K562 (cell line): ENCODE results near the gene FAM124B. TPM values are rescaled to one million over a fixed set of nuclear protein-coding genes. Genes with fewer than 3 reads are reported as not detected.

Experiments used
- ATAC-seq: fragments of 200-7000 bp; cut with Tn5 transposase; 3 replicates; pipeline ENCODE4 v1.9.1; 2020; ENCODE audit warnings: moderate library complexity
- BruUV-seq: library from RNA; stranded (reverse); fragments of 400-500 nt; replicated peaks from 2 replicates; lab custom pipeline; 2021; lab: Mats Ljungman, UMichigan
- CTCF ChIA-PET: fragments of 300-600 bp; formaldehyde crosslinking; extraction: SDS; loops from one replicate; lab custom pipeline; 2021; ENCODE audit warnings: low intra/inter-chr PET ratio; lab: Yijun Ruan, JAX
- POLR2A ChIA-PET: fragments of 300-600, 350-650 bp; sonication (Branson Sonifier 250); formaldehyde crosslinking; extraction: SDS; loops from one replicate; lab custom pipeline; 2021; ENCODE audit warnings: antibody characterized with exemption, inconsistent platforms; lab: Yijun Ruan, JAX
- DNase-seq, 4 experiments: peaks; one replicate each; pipeline versions ENCODE4 v3.0.0 to v3.0.0-alpha.2; 2011 to 2018; ENCODE audit warnings: low spot score in 3 of 4, mixed read lengths in 3 of 4; ENCODE audit errors: extremely low read depth in 1 of 4
- FAIRE-seq: peaks from 2 replicates; lab custom pipeline; 2011; peaks lifted over from hg19 to GRCh38; lab: Jason Lieb, UNC
- H2AFZ ChIP-seq: 2 replicates; pipeline ENCODE4 v1.6.0; 2011; ENCODE audit warnings: low read depth, low read length, control low read depth, inconsistent platforms
- H3K27ac ChIP-seq: fragments of 200-600 bp; 3 replicates; pipeline ENCODE4 v1.8.0; 2011; ENCODE audit warnings: low read depth, mild to moderate bottlenecking, control low read depth, inconsistent platforms, low read length, moderate library complexity, mixed read lengths; ENCODE audit errors: extremely low read depth
- H3K27me3 ChIP-seq, 2 experiments: fragments of 300-600 bp in 1 of 2; 2 replicates in 1 of 2; 3 replicates in 1 of 2; pipeline versions ENCODE4 v1.6.0 to v1.8.0; 2011; ENCODE audit warnings: inconsistent platforms in 2 of 2, low read length in 2 of 2, mild to moderate bottlenecking in 1 of 2, mixed read lengths in 1 of 2, moderate library complexity in 1 of 2; ENCODE audit not compliant: control insufficient read depth in 2 of 2, insufficient read depth in 2 of 2
- H3K36me3 ChIP-seq: fragments of 300-600 bp; 3 replicates; pipeline ENCODE4 v1.8.0; 2011; ENCODE audit warnings: mild to moderate bottlenecking, low read length, inconsistent platforms; ENCODE audit not compliant: control insufficient read depth, insufficient read depth
- H3K4me1 ChIP-seq, 2 experiments: fragments of 200-600 bp in 1 of 2; replicated peaks in 1 of 2; 2 replicates in 1 of 2; 3 replicates in 1 of 2; pipeline versions ENCODE4 v1.5.1 to v1.8.0; 2011; ENCODE audit warnings: inconsistent platforms in 2 of 2, low read length in 2 of 2, mild to moderate bottlenecking in 1 of 2, mixed read lengths in 1 of 2, moderate library complexity in 1 of 2; ENCODE audit not compliant: control insufficient read depth in 2 of 2, insufficient read depth in 2 of 2
- H3K4me2 ChIP-seq: 2 replicates; pipeline ENCODE4 v1.6.1; 2011; ENCODE audit warnings: low read length, control low read depth, inconsistent platforms, mixed read lengths; ENCODE audit not compliant: insufficient read depth
- H3K4me3 ChIP-seq: fragments of 200-600 bp; sonication (generic), shearing (Covaris generic); 2 replicates; pipeline ENCODE4 v1.5.1; 2016; ENCODE audit warnings: control low read depth, inconsistent platforms
- H3K79me2 ChIP-seq: fragments of 200-600 bp; 3 replicates; pipeline ENCODE4 v1.8.0; 2011; ENCODE audit warnings: low read length, inconsistent platforms; ENCODE audit not compliant: control insufficient read depth, insufficient read depth
- H3K9ac ChIP-seq, 2 experiments: 2 replicates each; pipeline versions ENCODE4 v1.6.0 to v1.6.1; 2011; ENCODE audit warnings: low read depth in 2 of 2, low read length in 2 of 2, control low read depth in 1 of 2, inconsistent platforms in 1 of 2, mild to moderate bottlenecking in 1 of 2, mixed read lengths in 1 of 2; ENCODE audit not compliant: insufficient read depth in 1 of 2
- H3K9me1 ChIP-seq: one replicate; pipeline ENCODE4 v1.6.0; 2011; ENCODE audit warnings: inconsistent platforms, mild to moderate bottlenecking, low read length, moderate library complexity; ENCODE audit not compliant: control insufficient read depth, insufficient read depth
- H3K9me3 ChIP-seq: replicated peaks from 2 replicates; pipeline ENCODE4 v1.5.1; 2011; ENCODE audit warnings: low read depth, low read length, inconsistent platforms; ENCODE audit not compliant: control insufficient read depth, insufficient read depth
- H4K20me1 ChIP-seq: replicated peaks from 2 replicates; pipeline ENCODE4 v1.6.1; 2011; ENCODE audit warnings: low read length, inconsistent platforms, mixed read lengths; ENCODE audit not compliant: control insufficient read depth, insufficient read depth
- ARID4B ChIP-seq: sonication (generic); formaldehyde crosslinking; IDR thresholded peaks from 2 replicates; pipeline ENCODE4 v1.8.0; 2022; ENCODE audit warnings: mild to moderate bottlenecking, missing genetic modification reagents
- BCL6 ChIP-seq: fragments of 250-450 bp; sonication (Bioruptor Pico); IDR thresholded peaks from 2 replicates; pipeline ENCODE4 v1.4.0; 2020
- MTA1 ChIP-seq: fragments of 450-650 bp; IDR thresholded peaks from 2 replicates; pipeline ENCODE4 v1.6.1; 2017; ENCODE audit warnings: borderline replicate concordance
- XRCC3 ChIP-seq: fragments of 450-650 bp; IDR thresholded peaks from 2 replicates; pipeline ENCODE4 v1.6.1; 2017; ENCODE audit warnings: mild to moderate bottlenecking, moderate library complexity
- ZBTB40 ChIP-seq, 2 experiments: fragments of 450-650 bp in 1 of 2; sonication (generic) in 1 of 2; formaldehyde crosslinking in 1 of 2; IDR thresholded peaks; 2 replicates each; pipeline versions ENCODE4 v1.7.1 to v1.9.0; 2016 to 2022; ENCODE audit warnings: inconsistent platforms in 1 of 2, mild to moderate bottlenecking in 1 of 2, missing genetic modification reagents in 1 of 2
- ZNF23 ChIP-seq: fragments of 250-450 bp; sonication (Bioruptor Pico); IDR thresholded peaks from 2 replicates; pipeline ENCODE4 v1.4.0; 2020; ENCODE audit warnings: mild to moderate bottlenecking
- ZNF395 ChIP-seq: fragments of 200-800 bp; sonication (Bioruptor generic); IDR thresholded peaks from 2 replicates; pipeline ENCODE4 v1.6.1; 2017; ENCODE audit warnings: missing genetic modification characterization, missing compliant biosample characterization
- ZNF644 ChIP-seq: fragments of 200-800 bp; sonication (Bioruptor generic); IDR thresholded peaks from 2 replicates; pipeline ENCODE4 v1.6.1; 2016; ENCODE audit warnings: low read depth, missing genetic modification characterization, missing compliant biosample characterization
- in situ Hi-C: fragments of 300-500 bp; cut with MboI; formaldehyde crosslinking; loops from 4 replicates; pipeline ENCODE4 v1.15.0; 2018; ENCODE audit warnings: inconsistent platforms, mixed read lengths
- intact Hi-C: fragments of 100-400 bp; cut with micrococcal nuclease; formaldehyde crosslinking; loops from 2 replicates; pipeline ENCODE4 v1.14.2; 2022
- polyA plus RNA-seq, 8 experiments: library from polyadenylated mRNA; depleted of rRNA in 4 of 8; stranded (reverse) in 5 of 8; unstranded in 3 of 8; fragments of >200 nt; fragmentation: Nextera tagmentation in 2 of 8; fragmentation: Illumina TruSeq in 1 of 8; extraction: Ambion mirVana in 2 of 8; extraction: Trizol in 1 of 8; gene quantifications; 2 replicates each; pipeline versions ENCODE4 v1.2.1 to v1.2.3, GENCODE V29; 2011 to 2014; ENCODE audit warnings: inconsistent platforms in 1 of 8, missing spikeins in 1 of 8
- total RNA-seq, 7 experiments: library from RNA; depleted of rRNA in 6 of 7; stranded (reverse); fragments of >200 nt in 6 of 7; fragmentation: Illumina TruSeq in 2 of 7; extraction: Trizol in 2 of 7; gene quantifications; 2 replicates each; pipeline versions ENCODE4 v1.2.1 to v1.2.3, GENCODE V29; 2011 to 2021; ENCODE audit warnings: low replicate concordance in 1 of 7

The FAM124B gene
- total and polyA plus RNA-seq, 9 of the 15 experiments (the other 6 are each of a cell fraction or from before 2014, with no cell fraction given), result 6.2 to 21.4 (median 9.3) TPM

- no peak overlapping the region for H3K27ac ChIP-seq
- no peaks in the 10 kb centered on the region for H3K4me1 ChIP-seq
- H3K9ac ChIP-seq, result no peak overlapping the region
- ChIA-PET CTCF (no interaction called here), POLR2A (no interaction called here)
- no peak overlapping the region for H2AFZ ChIP-seq
- H3K4me3 ChIP-seq, result no peak overlapping the region
- H3K9me1 ChIP-seq, result no peaks in the 10 kb centered on the region
- in situ Hi-C loops (no loop called here), intact Hi-C loops (no loop called here)
- peaks cover 0 to 10% of the 10 kb centered on the region in 2 experiments; a peak in 2 of 5 replicates for H3K27me3 ChIP-seq
- no peak for ATAC-seq
- H3K4me2 ChIP-seq, result no peak overlapping the region
- H3K79me2 ChIP-seq, result no peaks in the 10 kb centered on the region
- H4K20me1 ChIP-seq, result no peaks in the 10 kb centered on the region
- H3K9me3 ChIP-seq, result no peaks in the 10 kb centered on the region
- no peaks in the 10 kb centered on the region for H3K36me3 ChIP-seq
- no peak for DNase-seq
- BruUV-seq, result no TSS peak
- no peak for FAIRE-seq
- no peak for TF ChIP-seq ZNF395 (CRISPR knock-in tag)
- TF ChIP-seq ZNF644 (tag), result no peak
- no peak for TF ChIP-seq BCL6 (CRISPR knock-in tag)
- no peak for TF ChIP-seq XRCC3
- TF ChIP-seq MTA1, result no peak
- TF ChIP-seq ZNF23 (CRISPR knock-in tag), result no peak
- TF ChIP-seq ARID4B (CRISPR knock-in tag), result no peak
- TF ChIP-seq ZBTB40 (IDR thresholded peaks at IDR 0.05), result no peak
- no peak for TF ChIP-seq ZBTB40 (CRISPR knock-in tag; IDR thresholded peaks at IDR 0.05)
Measured at GRCh38 chr2:224349396-224349795, 52.5 kb downstream of the FAM124B start.
